Ishikawa (cell line): ENCODE measurements around the gene CAMK2D.

Experiments
- CEBPB ChIP-seq: IDR thresholded peaks from 2 replicates; pipeline ENCODE4 v1.6.1; 2012
- CREB1 ChIP-seq: IDR thresholded peaks from 2 replicates; pipeline ENCODE4 v1.6.1; 2012; ENCODE audit warnings: low read depth
- EGR1 ChIP-seq: IDR thresholded peaks from 2 replicates; pipeline ENCODE4 v1.6.1; 2012
- EP300 ChIP-seq: IDR thresholded peaks from 2 replicates; pipeline ENCODE4 v1.6.1; 2012; ENCODE audit warnings: borderline replicate concordance
- FOXM1 ChIP-seq: IDR thresholded peaks from 2 replicates; pipeline ENCODE4 v1.6.1; 2012; ENCODE audit warnings: low read depth, borderline replicate concordance
- MAX ChIP-seq: IDR thresholded peaks from 2 replicates; pipeline ENCODE4 v1.6.1; 2012
- NFIC ChIP-seq: IDR thresholded peaks from 2 replicates; pipeline ENCODE4 v1.6.1; 2012
- RAD21 ChIP-seq: IDR thresholded peaks from 2 replicates; pipeline ENCODE4 v1.6.1; 2012; ENCODE audit warnings: low read depth
- REST ChIP-seq: IDR thresholded peaks from 2 replicates; pipeline ENCODE4 v1.6.1; 2012; ENCODE audit warnings: low read depth, mild to moderate bottlenecking
- TAF1 ChIP-seq: IDR thresholded peaks from 2 replicates; pipeline ENCODE4 v1.6.1; 2012; ENCODE audit warnings: low read depth, mild to moderate bottlenecking
- TCF12 ChIP-seq: IDR thresholded peaks from 2 replicates; pipeline ENCODE4 v1.6.1; 2012; ENCODE audit warnings: low read depth
- TEAD4 ChIP-seq: IDR thresholded peaks from 2 replicates; pipeline ENCODE4 v1.6.1; 2012
- USF1 ChIP-seq: IDR thresholded peaks from 2 replicates; pipeline ENCODE4 v1.6.1; 2012
- YY1 ChIP-seq: IDR thresholded peaks from 2 replicates; pipeline ENCODE4 v1.6.1; 2012; ENCODE audit warnings: low read depth
- ZBTB7A ChIP-seq: IDR thresholded peaks from 2 replicates; pipeline ENCODE4 v1.6.1; 2012; ENCODE audit warnings: low read depth

CAMK2D gene

DNA sequence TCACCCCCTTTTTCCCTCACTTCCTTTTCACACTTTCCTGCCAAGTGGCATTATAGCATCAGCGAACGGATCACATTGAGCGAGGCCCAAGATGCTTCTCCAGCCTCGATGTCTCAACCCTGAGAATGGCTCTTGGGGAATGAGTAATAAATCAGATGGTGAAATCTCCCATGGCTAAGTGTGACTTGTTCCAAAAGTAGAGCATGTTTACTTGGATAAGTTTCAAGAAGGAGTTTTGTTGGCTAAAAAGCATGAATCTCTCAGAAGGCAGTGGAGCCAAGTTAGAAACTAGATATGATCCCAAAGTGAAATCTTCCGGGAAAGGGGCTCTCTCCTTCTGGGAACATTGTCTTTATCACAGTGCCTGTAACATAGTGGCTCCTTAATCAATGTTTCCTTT, 316.3 kb downstream of the CAMK2D start:
- TF ChIP-seq TEAD4, result no peak
- TF ChIP-seq RAD21, result no peak
- no peak for TF ChIP-seq CEBPB
- no peak for TF ChIP-seq TCF12
- no peak for TF ChIP-seq YY1
- TF ChIP-seq EP300, result no peak
- no peak for TF ChIP-seq NFIC
- no peak for TF ChIP-seq REST
- TF ChIP-seq TAF1, result no peak
- TF ChIP-seq FOXM1, result no peak
- no peak for TF ChIP-seq EGR1
- TF ChIP-seq MAX, result no peak
- TF ChIP-seq CREB1, result no peak
- no peak for TF ChIP-seq ZBTB7A
- no peak for TF ChIP-seq USF1

GRCh38 chr4:113444386-113444785, 317.2 kb downstream of the CAMK2D start:
- TF ChIP-seq EGR1, result no peak
- no peak for TF ChIP-seq RAD21
- TF ChIP-seq REST, result no peak
- no peak for TF ChIP-seq ZBTB7A
- TF ChIP-seq TCF12, result no peak
- no peak for TF ChIP-seq TEAD4
- TF ChIP-seq TAF1, result no peak
- no peak for TF ChIP-seq YY1
- TF ChIP-seq USF1, result no peak
- no peak for TF ChIP-seq CREB1
- no peak for TF ChIP-seq FOXM1
- TF ChIP-seq MAX, result no peak
- TF ChIP-seq NFIC, result no peak
- no peak for TF ChIP-seq CEBPB

DNA sequence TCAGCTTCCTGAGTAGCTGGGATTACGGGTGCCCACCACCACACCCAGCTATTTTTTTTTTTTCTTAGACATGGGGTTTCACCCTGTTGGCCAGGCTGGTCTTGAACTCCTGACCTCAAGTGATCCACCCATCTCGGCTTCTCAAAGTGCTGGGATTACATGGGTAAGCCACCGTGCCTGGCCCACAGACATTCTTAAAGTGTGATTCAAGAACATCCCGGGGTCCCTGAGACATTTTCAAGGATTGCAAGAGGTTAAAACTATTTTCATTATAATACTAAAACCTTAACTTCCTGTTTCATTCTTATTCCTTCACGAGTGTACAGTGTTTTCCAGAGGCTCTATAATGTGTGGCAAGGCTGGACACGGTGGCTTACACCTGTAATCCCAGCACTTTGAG, 318.7 kb downstream of the CAMK2D start:
- no peak for TF ChIP-seq TCF12
- TF ChIP-seq YY1, result no peak
- TF ChIP-seq EP300, result no peak
- no peak for TF ChIP-seq RAD21
- TF ChIP-seq CEBPB, result no peak
- no peak for TF ChIP-seq FOXM1
- TF ChIP-seq EGR1, result no peak
- TF ChIP-seq USF1, result no peak
- TF ChIP-seq MAX, result no peak
- no peak for TF ChIP-seq REST

GRCh38 chr4:113440371-113440770, 321.2 kb downstream of the CAMK2D start:
- TF ChIP-seq USF1 (no peak), TEAD4 (no peak), CREB1 (no peak), EP300 (no peak), TAF1 (no peak), MAX (no peak), REST (no peak)
